HFF-Myc (cell line): ENCODE data around the gene ARHGEF6.

Source experiments
- DNase-seq: peaks from one replicate; pipeline ENCODE4 v3.0.0-alpha.2; 2011; ENCODE audit warnings: low read depth; ENCODE audit errors: extremely low read depth
- H3K4me3 ChIP-seq: replicated peaks from 2 replicates; pipeline ENCODE4 v1.5.1; 2011; ENCODE audit warnings: low read depth, mild to moderate bottlenecking, control low read depth, low read length
- CTCF ChIP-seq: IDR thresholded peaks from 2 replicates; pipeline ENCODE4 v1.5.1; 2012; ENCODE audit warnings: mild to moderate bottlenecking, low read depth, low read length, control low read depth; ENCODE audit errors: missing control alignments

Gene ARHGEF6

GRCh38 chrX:136761421-136761820 lies 19.3 kb downstream of the ARHGEF6 start:
- no peak overlapping the region for H3K4me3 ChIP-seq
- DNase-seq = no peak
- no peak for TF ChIP-seq CTCF

GRCh38 chrX:136759968-136760367 lies 20.8 kb downstream of the ARHGEF6 start:
- TF ChIP-seq CTCF = no peak
- DNase-seq = no peak
- H3K4me3 ChIP-seq = no peak overlapping the region

- no peak for DNase-seq
- H3K4me3 ChIP-seq = no peak overlapping the region
- no peak for TF ChIP-seq CTCF
These were observed 25.3 kb downstream of the ARHGEF6 start for GRCh38 chrX:136755411-136755810.

- no peak for TF ChIP-seq CTCF
- no peak for DNase-seq
- H3K4me3 ChIP-seq = no peak overlapping the region
These were observed 26.1 kb downstream of the ARHGEF6 start for GRCh38 chrX:136754651-136755050.

- H3K4me3 ChIP-seq = no peak overlapping the region
- DNase-seq = no peak
- TF ChIP-seq CTCF = no peak
These were observed 27.9 kb downstream of the ARHGEF6 start for GRCh38 chrX:136752796-136753195.

- H3K4me3 ChIP-seq = no peak overlapping the region
These were observed 28.4 kb downstream of the ARHGEF6 start for GRCh38 chrX:136752346-136752745.

More at GRCh38 chrX:136752346-136752745, 28.4 kb downstream of the ARHGEF6 start:
- TF ChIP-seq CTCF = no peak
- no peak for DNase-seq
